Upper lobe of left lung (tissue), 4 donors: ENCODE data around the gene HOXB4.

Experiments
- POLR2A ChIP-seq, 4 donors: fragments of 450-650 bp; IDR thresholded peaks; one replicate each; pipeline ENCODE4 v1.5.1; 2016 to 2017; ENCODE audit warnings: antibody characterized with exemption in 4 of 4, mild to moderate bottlenecking in 2 of 4
- POLR2AphosphoS5 ChIP-seq, 2 donors: sonication (generic); formaldehyde crosslinking; IDR thresholded peaks; one replicate each; pipeline ENCODE4 v1.5.1; 2017; ENCODE audit warnings: antibody characterized with exemption in 2 of 2
- TF ChIP-seq, protein P1 (sequence below), 6 experiments: fragments of 450-650 bp in 4 of 6; fragments of 200-600 bp in 2 of 6; sonication (generic) in 2 of 6; IDR thresholded peaks; one replicate each; pipeline ENCODE4 v1.5.1; 2016 to 2019; ENCODE audit warnings: antibody characterized with exemption in 6 of 6

DNA sequence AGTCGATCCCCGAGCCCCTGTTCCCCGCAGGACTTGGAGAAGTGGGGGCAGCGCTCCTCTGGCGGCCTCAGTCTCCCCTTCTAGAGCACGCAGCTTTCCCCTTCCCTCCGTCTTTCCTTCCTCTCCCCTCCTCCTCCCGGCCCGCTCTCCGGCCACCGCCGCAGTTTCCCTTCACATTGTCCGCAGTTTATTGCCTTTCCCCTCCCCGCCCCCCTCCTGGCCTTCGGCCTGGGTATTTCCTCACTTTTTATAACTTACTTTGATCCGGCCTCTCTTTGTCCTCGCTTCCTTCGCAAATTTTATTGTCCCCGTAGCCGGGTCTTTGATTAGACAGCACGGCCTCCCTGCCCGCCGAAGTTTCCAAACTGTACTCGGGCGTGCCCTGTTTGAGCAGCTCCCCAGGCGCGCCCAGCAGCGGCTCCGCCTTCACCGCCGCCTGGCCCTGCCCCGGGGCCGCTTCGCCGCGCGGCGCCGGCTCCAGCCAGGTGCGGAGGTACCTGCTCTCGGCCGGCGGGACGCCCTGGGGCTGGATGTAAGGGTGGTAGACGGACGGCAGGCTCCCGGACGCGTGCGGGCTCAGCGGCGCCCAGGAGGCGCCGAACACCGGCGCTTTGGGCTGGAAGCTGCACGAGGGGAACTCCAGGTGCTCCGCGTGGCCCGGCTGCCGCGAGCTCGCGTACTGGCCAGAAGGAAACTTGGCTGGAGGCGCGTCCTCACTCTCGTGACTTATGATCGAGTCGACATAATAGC, 47.5 kb upstream of the HOXB4 start:
- TF ChIP-seq, protein P1, sequence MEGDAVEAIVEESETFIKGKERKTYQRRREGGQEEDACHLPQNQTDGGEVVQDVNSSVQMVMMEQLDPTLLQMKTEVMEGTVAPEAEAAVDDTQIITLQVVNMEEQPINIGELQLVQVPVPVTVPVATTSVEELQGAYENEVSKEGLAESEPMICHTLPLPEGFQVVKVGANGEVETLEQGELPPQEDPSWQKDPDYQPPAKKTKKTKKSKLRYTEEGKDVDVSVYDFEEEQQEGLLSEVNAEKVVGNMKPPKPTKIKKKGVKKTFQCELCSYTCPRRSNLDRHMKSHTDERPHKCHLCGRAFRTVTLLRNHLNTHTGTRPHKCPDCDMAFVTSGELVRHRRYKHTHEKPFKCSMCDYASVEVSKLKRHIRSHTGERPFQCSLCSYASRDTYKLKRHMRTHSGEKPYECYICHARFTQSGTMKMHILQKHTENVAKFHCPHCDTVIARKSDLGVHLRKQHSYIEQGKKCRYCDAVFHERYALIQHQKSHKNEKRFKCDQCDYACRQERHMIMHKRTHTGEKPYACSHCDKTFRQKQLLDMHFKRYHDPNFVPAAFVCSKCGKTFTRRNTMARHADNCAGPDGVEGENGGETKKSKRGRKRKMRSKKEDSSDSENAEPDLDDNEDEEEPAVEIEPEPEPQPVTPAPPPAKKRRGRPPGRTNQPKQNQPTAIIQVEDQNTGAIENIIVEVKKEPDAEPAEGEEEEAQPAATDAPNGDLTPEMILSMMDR (IDR thresholded peaks at IDR 0.05): no peak
- no peak for TF ChIP-seq POLR2A (IDR thresholded peaks at IDR 0.05)
- no peak for TF ChIP-seq POLR2AphosphoS5 (IDR thresholded peaks at IDR 0.05)
